GM12872 (cell line): ENCODE data around the gene RAB42.
A peak's percentile ranks its signal among the peaks of the same experiment; 100 is the strongest.

Experiments
- TF ChIP-seq, protein P1 (sequence below): IDR thresholded peaks from 3 replicates; pipeline ENCODE4 v1.5.1; 2011; ENCODE audit warnings: low read depth, mild to moderate bottlenecking, low read length, moderate library complexity; ENCODE audit not compliant: insufficient read depth

The RAB42 gene

DNA sequence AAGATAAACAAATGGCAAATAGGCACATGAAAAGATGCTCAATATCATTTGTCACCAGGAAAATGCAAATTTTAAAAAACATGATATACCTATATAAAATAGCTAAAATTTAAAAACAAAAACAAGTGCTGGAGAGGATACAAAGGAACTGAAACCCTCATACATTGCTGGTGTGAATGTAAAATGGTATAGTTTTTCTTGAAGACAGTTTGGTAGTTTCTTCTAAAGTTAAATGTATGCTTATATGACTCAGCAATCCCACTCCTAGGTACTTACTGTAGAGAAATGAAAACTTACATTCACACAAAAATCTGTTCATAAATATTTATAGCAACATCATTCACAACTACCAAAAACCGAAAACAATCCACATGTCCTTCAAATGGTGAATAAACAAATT is 39.6 kb downstream of the RAB42 start:
- TF ChIP-seq, protein P1, sequence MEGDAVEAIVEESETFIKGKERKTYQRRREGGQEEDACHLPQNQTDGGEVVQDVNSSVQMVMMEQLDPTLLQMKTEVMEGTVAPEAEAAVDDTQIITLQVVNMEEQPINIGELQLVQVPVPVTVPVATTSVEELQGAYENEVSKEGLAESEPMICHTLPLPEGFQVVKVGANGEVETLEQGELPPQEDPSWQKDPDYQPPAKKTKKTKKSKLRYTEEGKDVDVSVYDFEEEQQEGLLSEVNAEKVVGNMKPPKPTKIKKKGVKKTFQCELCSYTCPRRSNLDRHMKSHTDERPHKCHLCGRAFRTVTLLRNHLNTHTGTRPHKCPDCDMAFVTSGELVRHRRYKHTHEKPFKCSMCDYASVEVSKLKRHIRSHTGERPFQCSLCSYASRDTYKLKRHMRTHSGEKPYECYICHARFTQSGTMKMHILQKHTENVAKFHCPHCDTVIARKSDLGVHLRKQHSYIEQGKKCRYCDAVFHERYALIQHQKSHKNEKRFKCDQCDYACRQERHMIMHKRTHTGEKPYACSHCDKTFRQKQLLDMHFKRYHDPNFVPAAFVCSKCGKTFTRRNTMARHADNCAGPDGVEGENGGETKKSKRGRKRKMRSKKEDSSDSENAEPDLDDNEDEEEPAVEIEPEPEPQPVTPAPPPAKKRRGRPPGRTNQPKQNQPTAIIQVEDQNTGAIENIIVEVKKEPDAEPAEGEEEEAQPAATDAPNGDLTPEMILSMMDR: no peak

DNA sequence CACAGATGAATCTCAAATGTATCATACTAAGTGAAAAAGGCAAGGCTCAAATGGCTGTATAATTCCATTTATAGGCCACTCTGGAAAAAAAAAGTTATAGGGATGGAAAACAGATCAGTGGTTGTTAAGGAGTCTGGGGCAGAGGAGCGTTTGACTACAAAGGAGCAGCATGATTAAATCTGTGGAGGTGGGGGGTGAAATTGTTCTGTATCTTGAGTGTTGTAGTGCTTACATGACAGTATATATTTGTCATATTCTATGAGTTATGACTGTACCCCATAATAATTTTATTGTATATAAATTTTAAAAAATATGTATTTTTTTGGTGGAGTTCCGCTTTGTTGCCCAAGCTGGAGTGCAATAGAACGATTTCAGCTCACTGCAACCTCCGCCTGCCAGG is 40.5 kb downstream of the RAB42 start:
- TF ChIP-seq, protein P1: no peak

DNA sequence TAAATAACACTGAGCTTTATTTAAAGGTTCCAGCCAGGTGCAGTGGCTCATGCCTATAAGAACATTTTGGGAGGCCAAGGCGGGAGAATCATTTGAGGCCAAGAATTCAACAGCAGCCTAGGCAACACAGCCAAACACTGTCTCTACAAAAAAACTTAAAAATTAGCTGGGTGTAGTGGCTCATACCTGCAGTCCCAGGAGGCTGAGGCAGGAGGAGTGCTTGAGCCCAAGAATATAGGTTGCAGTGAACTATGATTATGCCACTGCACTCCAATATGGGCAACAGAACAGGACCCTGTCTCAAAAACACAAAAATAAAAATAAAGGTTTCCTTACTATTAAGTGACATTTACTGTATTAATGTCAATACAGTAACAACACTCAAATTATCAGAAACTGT is 48.7 kb downstream of the RAB42 start:
- TF ChIP-seq, protein P1: peak; percentile 60

DNA sequence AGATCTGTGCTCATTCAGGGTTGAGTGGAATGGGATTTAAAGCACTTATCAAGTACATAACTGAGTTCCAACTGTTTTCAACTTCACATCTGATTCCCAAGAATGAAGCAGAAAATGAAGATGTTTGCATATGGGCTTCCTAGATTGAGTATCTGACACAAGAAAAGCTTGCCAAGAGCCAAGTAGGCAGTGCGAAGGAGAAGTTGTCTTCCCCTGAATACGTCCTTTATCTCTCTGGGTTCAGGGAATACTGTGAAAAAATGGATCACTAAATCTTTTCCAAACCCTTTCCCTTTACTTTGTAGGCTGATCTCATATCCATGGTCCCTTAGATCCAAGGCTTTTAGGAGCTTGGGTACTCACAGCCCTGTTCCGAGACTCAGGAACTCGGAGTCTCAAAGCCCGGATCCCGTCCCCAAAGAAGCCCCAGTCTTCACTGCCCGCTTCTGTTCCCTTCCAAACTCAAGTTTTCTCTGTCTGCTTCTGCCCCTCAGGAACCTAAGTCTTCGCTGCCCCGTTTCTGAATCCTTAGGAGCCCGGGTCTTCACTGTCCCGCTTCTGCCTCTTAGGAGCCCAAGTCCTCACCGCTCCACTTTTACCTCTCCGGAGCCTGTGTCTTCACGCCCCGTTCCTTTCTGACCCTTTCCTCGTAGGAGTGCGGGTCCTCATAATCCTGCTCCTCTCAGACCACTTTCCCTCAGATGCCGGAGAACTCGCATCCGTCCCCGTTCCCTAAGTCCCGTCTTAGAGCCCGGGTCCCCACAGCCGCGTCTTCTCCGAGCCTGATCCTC is 50.2 kb downstream of the RAB42 start:
- TF ChIP-seq, protein P1: no peak

DNA sequence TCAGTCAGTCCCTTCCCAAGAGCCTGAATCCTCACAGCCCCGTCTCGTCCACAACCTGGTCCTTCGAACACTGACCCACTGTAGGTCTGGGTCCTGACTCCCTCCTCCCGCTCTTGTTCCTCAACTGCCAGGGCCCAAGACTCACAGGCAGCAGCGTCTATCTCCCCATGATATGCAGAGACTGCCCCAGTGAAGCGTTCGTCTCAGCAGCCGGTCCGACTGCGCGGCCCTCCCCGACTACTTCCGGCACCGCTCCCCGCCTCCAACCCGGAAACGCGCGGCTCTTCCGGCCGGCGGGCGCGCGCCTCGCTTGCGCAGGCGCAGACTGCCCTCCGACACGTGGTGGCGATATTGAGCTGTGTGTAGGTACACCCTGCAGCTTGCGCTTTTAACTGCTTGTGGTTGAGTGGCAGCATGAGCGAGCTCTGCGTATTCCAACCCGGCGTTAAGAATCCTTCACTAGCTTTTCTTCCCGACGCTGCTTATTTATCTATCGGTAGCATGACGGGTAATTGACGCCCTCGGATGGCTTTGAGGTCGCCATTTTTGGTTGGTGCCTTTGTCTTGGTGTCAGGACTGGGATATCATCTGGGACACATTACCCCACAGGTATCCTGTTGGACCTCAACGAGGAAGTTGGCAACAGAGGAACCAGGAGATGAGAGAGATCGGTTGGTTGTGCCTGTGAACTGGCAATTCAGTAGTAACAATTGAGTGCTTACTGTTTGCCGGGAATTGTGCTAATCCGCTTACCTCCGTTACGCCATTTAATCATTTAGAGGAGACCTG is 51.0 kb downstream of the RAB42 start, which contains the start of gene TAF12:
TSS of gene TAF12 (minus strand) at position 221 of the 789 bp plus-strand sequence. CDS start 20,986 bp downstream, outside the sequence.
- TF ChIP-seq, protein P1: peak; percentile 57

DNA sequence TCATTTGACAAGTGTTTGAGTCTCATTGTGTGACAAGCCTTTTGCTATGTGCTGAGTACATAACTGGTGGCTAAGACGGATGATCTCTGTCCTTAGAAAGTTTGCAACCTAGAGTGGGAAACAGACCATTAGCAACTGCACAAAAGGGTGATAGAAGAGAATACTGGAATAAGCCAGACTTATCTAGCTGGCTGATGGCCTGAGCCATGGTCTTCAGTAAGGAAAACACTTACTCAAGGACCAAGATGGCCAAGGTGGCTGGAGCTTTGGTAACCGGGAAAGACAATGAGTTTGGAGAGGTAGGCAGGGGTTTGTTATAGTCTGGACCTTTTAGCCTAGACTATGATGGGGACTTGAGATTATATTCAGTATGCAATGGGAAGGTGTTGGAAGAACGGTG is 52.4 kb downstream of the RAB42 start:
- TF ChIP-seq, protein P1: no peak
